SU-DHL-6 (cell line): ENCODE measurements around the gene KCNB1.

Experiments
- H2AFZ ChIP-seq: fragments of 200-600 bp; sonication (generic); 2 replicates; pipeline ENCODE4 v1.6.1; 2014; ENCODE audit warnings: low read depth, mild to moderate bottlenecking, moderate library complexity, mixed read lengths, antibody characterized with exemption, low read length; ENCODE audit not compliant: severe bottlenecking
- H3F3A ChIP-seq: fragments of 200-600 bp; shearing (Covaris generic); 2 replicates; pipeline ENCODE4 v1.6.0; 2016; ENCODE audit warnings: antibody characterized with exemption, mild to moderate bottlenecking; ENCODE audit not compliant: insufficient read depth
- H3K27ac ChIP-seq: fragments of 200-600 bp; sonication (generic); 2 replicates; pipeline ENCODE4 v1.5.1; 2016; ENCODE audit warnings: low read depth, mild to moderate bottlenecking, low read length, moderate library complexity, mixed read lengths
- H3K27me3 ChIP-seq: fragments of 200-600 bp; sonication (generic), shearing (Covaris generic); 2 replicates; pipeline ENCODE4 v1.6.0; 2014; ENCODE audit warnings: mild to moderate bottlenecking, low read length
- H3K36me3 ChIP-seq: fragments of 200-600 bp; sonication (generic); 2 replicates; pipeline ENCODE4 v1.6.1; 2014; ENCODE audit warnings: mild to moderate bottlenecking, low read length, mixed read lengths
- H3K4me2 ChIP-seq: fragments of 300-600, 200-600 bp; shearing (Covaris generic), sonication (generic); 2 replicates; pipeline ENCODE4 v1.6.0; 2014; ENCODE audit warnings: low read length, low read depth, mild to moderate bottlenecking; ENCODE audit not compliant: poor library complexity, severe bottlenecking
- H3K4me3 ChIP-seq: fragments of 200-600 bp; sonication (generic); 2 replicates; pipeline ENCODE4 v1.5.1; 2014; ENCODE audit warnings: antibody characterized with exemption, low read length, mild to moderate bottlenecking, mixed read lengths; ENCODE audit not compliant: insufficient read depth, poor library complexity, severe bottlenecking
- H3K79me2 ChIP-seq: fragments of 200-600 bp; sonication (generic); 2 replicates; pipeline ENCODE4 v1.6.1; 2014; ENCODE audit warnings: mild to moderate bottlenecking, low read length, moderate library complexity; ENCODE audit not compliant: insufficient read depth
- H3K9ac ChIP-seq: fragments of 200-600 bp; sonication (generic); 2 replicates; pipeline ENCODE4 v1.7.0; 2014; ENCODE audit warnings: mild to moderate bottlenecking, low read length
- H3K9me2 ChIP-seq: fragments of 200-600 bp; sonication (generic); replicated peaks from 2 replicates; pipeline ENCODE4 v1.6.1; 2014; ENCODE audit warnings: low read length; ENCODE audit not compliant: insufficient read depth
- H3K9me3 ChIP-seq: fragments of 200-600 bp; sonication (generic); 2 replicates; pipeline ENCODE4 v1.6.1; 2014; ENCODE audit warnings: low read length, mixed read lengths; ENCODE audit not compliant: insufficient read depth
- H4K20me1 ChIP-seq: fragments of 200-600 bp; sonication (generic); 2 replicates; pipeline ENCODE4 v1.6.1; 2014; ENCODE audit warnings: low read depth, mild to moderate bottlenecking, antibody characterized with exemption, low read length, moderate library complexity, mixed read lengths
- EZH2phosphoT487 ChIP-seq: fragments of 200-600 bp; sonication (generic), shearing (Covaris generic); conservative IDR thresholded peaks from 2 replicates; pipeline ENCODE4 v1.6.1; 2018; ENCODE audit warnings: mild to moderate bottlenecking, antibody characterized with exemption, low read length, moderate library complexity, mixed read lengths
- TF ChIP-seq, protein P1 (sequence below): fragments of 200-600 bp; sonication (generic); IDR thresholded peaks from one replicate; pipeline ENCODE4 v1.5.1; 2017; ENCODE audit warnings: antibody characterized with exemption, mild to moderate bottlenecking, low read length, moderate library complexity; ENCODE audit not compliant: insufficient read depth, poor library complexity, severe bottlenecking

KCNB1 gene

DNA sequence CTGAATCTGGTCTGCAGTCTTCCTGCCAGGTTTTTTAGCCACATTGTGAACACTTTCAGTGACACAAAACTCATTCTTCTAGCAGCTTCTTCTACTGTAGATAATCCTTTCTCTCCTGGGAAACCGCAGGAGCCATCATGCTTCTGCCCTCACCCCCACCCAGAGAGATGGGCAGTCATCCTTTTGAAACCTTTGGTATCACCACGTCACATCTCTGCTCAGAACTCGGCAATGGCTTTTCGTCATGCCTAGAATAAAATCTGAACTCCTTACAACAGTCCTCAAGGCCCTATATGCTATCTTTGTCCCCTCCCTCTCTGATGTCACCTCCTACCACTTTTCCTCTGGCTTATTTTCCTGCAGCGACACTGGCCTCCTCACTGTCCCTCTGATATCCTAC is 158.2 kb downstream of the KCNB1 start:
- H4K20me1 ChIP-seq, result no peaks in the 10 kb centered on the region
- H3K27ac ChIP-seq, result no peak overlapping the region
- no peak overlapping the region for H2AFZ ChIP-seq
- H3K9me3 ChIP-seq, result no peaks in the 10 kb centered on the region
- no peaks in the 10 kb centered on the region for H3K27me3 ChIP-seq
- H3K36me3 ChIP-seq, result no peaks in the 10 kb centered on the region
- no peaks in the 10 kb centered on the region for H3K9me2 ChIP-seq
- H3K9ac ChIP-seq, result no peak overlapping the region
- TF ChIP-seq EZH2phosphoT487, result no peak
- no peaks in the 10 kb centered on the region for H3K79me2 ChIP-seq
- no peak overlapping the region for H3K4me3 ChIP-seq
- H3F3A ChIP-seq, result no peaks in the 10 kb centered on the region
- no peak overlapping the region for H3K4me2 ChIP-seq

- H3K4me2 ChIP-seq, result no peak overlapping the region
- no peaks in the 10 kb centered on the region for H3K9me3 ChIP-seq
- no peaks in the 10 kb centered on the region for H4K20me1 ChIP-seq
- no peak overlapping the region for H2AFZ ChIP-seq
- H3F3A ChIP-seq, result no peaks in the 10 kb centered on the region
- H3K79me2 ChIP-seq, result no peaks in the 10 kb centered on the region
- H3K27ac ChIP-seq, result no peak overlapping the region
- H3K4me3 ChIP-seq, result no peak overlapping the region
- TF ChIP-seq, protein P1, sequence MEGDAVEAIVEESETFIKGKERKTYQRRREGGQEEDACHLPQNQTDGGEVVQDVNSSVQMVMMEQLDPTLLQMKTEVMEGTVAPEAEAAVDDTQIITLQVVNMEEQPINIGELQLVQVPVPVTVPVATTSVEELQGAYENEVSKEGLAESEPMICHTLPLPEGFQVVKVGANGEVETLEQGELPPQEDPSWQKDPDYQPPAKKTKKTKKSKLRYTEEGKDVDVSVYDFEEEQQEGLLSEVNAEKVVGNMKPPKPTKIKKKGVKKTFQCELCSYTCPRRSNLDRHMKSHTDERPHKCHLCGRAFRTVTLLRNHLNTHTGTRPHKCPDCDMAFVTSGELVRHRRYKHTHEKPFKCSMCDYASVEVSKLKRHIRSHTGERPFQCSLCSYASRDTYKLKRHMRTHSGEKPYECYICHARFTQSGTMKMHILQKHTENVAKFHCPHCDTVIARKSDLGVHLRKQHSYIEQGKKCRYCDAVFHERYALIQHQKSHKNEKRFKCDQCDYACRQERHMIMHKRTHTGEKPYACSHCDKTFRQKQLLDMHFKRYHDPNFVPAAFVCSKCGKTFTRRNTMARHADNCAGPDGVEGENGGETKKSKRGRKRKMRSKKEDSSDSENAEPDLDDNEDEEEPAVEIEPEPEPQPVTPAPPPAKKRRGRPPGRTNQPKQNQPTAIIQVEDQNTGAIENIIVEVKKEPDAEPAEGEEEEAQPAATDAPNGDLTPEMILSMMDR, result no peak
- no peak for TF ChIP-seq EZH2phosphoT487
- H3K36me3 ChIP-seq, result no peaks in the 10 kb centered on the region
- H3K9ac ChIP-seq, result no peak overlapping the region
- H3K9me2 ChIP-seq, result no peaks in the 10 kb centered on the region
- H3K27me3 ChIP-seq, result no peaks in the 10 kb centered on the region
These were observed 158.7 kb downstream of the KCNB1 start for GRCh38 chr20:49323622-49324238.

DNA sequence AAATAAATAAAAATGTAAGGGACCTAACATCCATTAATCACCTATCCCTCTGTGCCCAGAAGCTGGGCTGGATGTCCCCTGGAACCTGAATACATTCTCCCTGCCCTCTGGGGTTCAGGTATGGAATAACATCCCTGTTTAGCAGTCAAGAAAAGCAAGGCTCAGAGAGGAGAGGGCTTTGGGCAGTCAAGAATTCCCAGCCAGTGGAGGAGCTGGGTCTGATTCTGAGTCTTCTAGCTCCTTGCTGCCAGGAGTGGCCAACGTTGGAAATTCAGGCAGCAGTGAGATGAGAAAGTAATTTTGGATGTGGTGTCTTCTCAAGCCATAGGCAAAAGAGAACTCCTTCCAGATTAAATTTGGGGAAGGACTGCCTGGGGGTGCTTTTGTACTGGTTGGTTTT is 162.0 kb downstream of the KCNB1 start:
- Histone ChIP-seq H3F3A (no peaks in the 10 kb centered on the region), H3K79me2 (no peaks in the 10 kb centered on the region), H3K27me3 (no peaks in the 10 kb centered on the region), H4K20me1 (no peaks in the 10 kb centered on the region), H3K9me2 (no peaks in the 10 kb centered on the region), H3K4me3 (no peak overlapping the region), H3K9ac (no peak overlapping the region), H3K4me2 (no peak overlapping the region), H3K36me3 (no peaks in the 10 kb centered on the region), H3K9me3 (no peaks in the 10 kb centered on the region), H3K27ac (no peak overlapping the region), H2AFZ (no peak overlapping the region)
- TF ChIP-seq EZH2phosphoT487, result no peak
- TF ChIP-seq, protein P1, result no peak

GRCh38 chr20:49319208-49319809 is 163.2 kb downstream of the KCNB1 start:
- no peaks in the 10 kb centered on the region for H4K20me1 ChIP-seq
- no peak overlapping the region for H3K27ac ChIP-seq
- H3K4me3 ChIP-seq, result no peak overlapping the region
- H2AFZ ChIP-seq, result no peak overlapping the region
- no peak overlapping the region for H3K4me2 ChIP-seq
- TF ChIP-seq, protein P1, result no peak
- no peak for TF ChIP-seq EZH2phosphoT487
- no peaks in the 10 kb centered on the region for H3K9me2 ChIP-seq
- H3K36me3 ChIP-seq, result no peaks in the 10 kb centered on the region
- H3K27me3 ChIP-seq, result no peaks in the 10 kb centered on the region
- H3F3A ChIP-seq, result no peaks in the 10 kb centered on the region
- H3K9ac ChIP-seq, result no peak overlapping the region
- no peaks in the 10 kb centered on the region for H3K79me2 ChIP-seq
- H3K9me3 ChIP-seq, result no peaks in the 10 kb centered on the region
